ENCODE data around the gene CYP8B1.

DNA sequence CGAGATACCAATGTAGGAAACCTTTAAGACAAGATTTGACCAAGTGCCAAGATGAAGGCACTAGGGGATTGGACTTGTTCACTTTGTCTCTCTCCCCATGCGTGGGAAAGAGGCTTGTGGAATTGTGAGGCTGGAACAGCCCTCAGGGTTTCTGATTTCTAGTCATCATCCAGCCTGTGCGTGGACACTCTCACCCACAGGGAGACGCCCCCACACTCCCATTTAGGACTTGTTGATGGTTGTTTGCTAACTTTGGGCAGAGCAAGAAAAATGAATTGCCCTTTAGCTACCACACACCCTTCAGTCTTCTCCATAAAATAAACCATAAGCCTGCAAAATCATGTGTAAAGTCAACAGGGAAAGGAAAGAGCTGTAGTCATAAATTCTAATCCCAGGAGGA lies 48.0 kb downstream of the CYP8B1 start:
- TF ChIP-seq, protein P1, sequence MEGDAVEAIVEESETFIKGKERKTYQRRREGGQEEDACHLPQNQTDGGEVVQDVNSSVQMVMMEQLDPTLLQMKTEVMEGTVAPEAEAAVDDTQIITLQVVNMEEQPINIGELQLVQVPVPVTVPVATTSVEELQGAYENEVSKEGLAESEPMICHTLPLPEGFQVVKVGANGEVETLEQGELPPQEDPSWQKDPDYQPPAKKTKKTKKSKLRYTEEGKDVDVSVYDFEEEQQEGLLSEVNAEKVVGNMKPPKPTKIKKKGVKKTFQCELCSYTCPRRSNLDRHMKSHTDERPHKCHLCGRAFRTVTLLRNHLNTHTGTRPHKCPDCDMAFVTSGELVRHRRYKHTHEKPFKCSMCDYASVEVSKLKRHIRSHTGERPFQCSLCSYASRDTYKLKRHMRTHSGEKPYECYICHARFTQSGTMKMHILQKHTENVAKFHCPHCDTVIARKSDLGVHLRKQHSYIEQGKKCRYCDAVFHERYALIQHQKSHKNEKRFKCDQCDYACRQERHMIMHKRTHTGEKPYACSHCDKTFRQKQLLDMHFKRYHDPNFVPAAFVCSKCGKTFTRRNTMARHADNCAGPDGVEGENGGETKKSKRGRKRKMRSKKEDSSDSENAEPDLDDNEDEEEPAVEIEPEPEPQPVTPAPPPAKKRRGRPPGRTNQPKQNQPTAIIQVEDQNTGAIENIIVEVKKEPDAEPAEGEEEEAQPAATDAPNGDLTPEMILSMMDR (optimal IDR thresholded peaks at IDR 0.05 in 1 of 3, IDR thresholded peaks at IDR 0.05 in 1 of 3, conservative IDR thresholded peaks at IDR 0.05 in 1 of 3; ENCODE audit: extremely low read depth in 1 of 3, insufficient read depth in 2 of 3, low read length in 3 of 3), result no peak
- TF ChIP-seq EZH2 (IDR thresholded peaks at IDR 0.05; ENCODE audit: low read length), result no peak

Measured in keratinocyte (primary cell).